HG03066 (cell line): Measurements from ENCODE around the gene LRRC25.

ENCODE experiments used
- ATAC-seq: cut with Tn5 transposase; IDR thresholded peaks from one replicate; pipeline ENCODE4 v1.9.1; 2021; ENCODE audit warnings: low read depth; ENCODE audit not compliant: unreplicated experiment

Gene LRRC25

GRCh38 chr19:18397242-18398202 is at the start of gene LRRC25:
Gene LRRC25 (minus strand): TSS chr19:18397622. CDS start chr19:18396963, 659 bp downstream.
- ATAC-seq: no peak

GRCh38 chr19:18446811-18447359 is 49.5 kb upstream of the LRRC25 start:
- no peak for ATAC-seq

- no peak for ATAC-seq
These were observed 48.9 kb upstream of the LRRC25 start for GRCh38 chr19:18446145-18446810.

GRCh38 chr19:18445262-18445948 is 48.0 kb upstream of the LRRC25 start:
- ATAC-seq: no peak

- ATAC-seq: no peak
These were observed 47.1 kb upstream of the LRRC25 start for GRCh38 chr19:18444513-18444912.

- ATAC-seq: no peak
These were observed 46.4 kb upstream of the LRRC25 start for GRCh38 chr19:18443831-18444230.

GRCh38 chr19:18443406-18443805 is 46.0 kb upstream of the LRRC25 start:
- ATAC-seq: no peak

GRCh38 chr19:18442941-18443340 is 45.5 kb upstream of the LRRC25 start:
- no peak for ATAC-seq

GRCh38 chr19:18441804-18442788 is 44.7 kb upstream of the LRRC25 start:
- ATAC-seq: no peak

GRCh38 chr19:18440936-18441803 is 43.7 kb upstream of the LRRC25 start:
- ATAC-seq: no peak

GRCh38 chr19:18440415-18440877 is 43.0 kb upstream of the LRRC25 start:
- ATAC-seq: no peak

GRCh38 chr19:18439910-18440237 is 42.5 kb upstream of the LRRC25 start:
- ATAC-seq: no peak

GRCh38 chr19:18439025-18439909 is 41.8 kb upstream of the LRRC25 start:
- ATAC-seq: no peak

- ATAC-seq: no peak
These were observed 41.1 kb upstream of the LRRC25 start for GRCh38 chr19:18438331-18439024.

- no peak for ATAC-seq
These were observed 40.3 kb upstream of the LRRC25 start, which contains the start of gene ISYNA1 for GRCh38 chr19:18437491-18438330. Gene ISYNA1 (minus strand): TSS chr19:18438133. CDS start chr19:18437979, 154 bp downstream.
